HepG2 (cell line): ENCODE measurements around the gene RCBTB1.

ENCODE experiments used
- BRD4 ChIP-seq: sonication (generic); formaldehyde crosslinking; IDR thresholded peaks from 2 replicates; pipeline ENCODE4 v1.4.0; 2020; ENCODE audit warnings: missing genetic modification reagents
- PLRG1 ChIP-seq: fragments of 450-650 bp; conservative IDR thresholded peaks from 2 replicates; pipeline ENCODE4 v1.6.1; 2016
- SP1 ChIP-seq, 2 experiments: fragments of 450-650 bp in 1 of 2; sonication (generic) in 1 of 2; formaldehyde crosslinking in 1 of 2; IDR thresholded peaks; 2 replicates each; pipeline versions ENCODE4 v1.4.0 to v1.6.1; 2016 to 2020; ENCODE audit warnings: missing genetic modification reagents in 1 of 2
- SP4 ChIP-seq: sonication (generic); formaldehyde crosslinking; IDR thresholded peaks from 2 replicates; pipeline ENCODE4 v1.8.1; 2023; ENCODE audit warnings: mild to moderate bottlenecking, missing genetic modification reagents
- TARDBP ChIP-seq: sonication (generic); formaldehyde crosslinking; IDR thresholded peaks from 2 replicates; pipeline ENCODE4 v1.8.0; 2022; ENCODE audit warnings: mild to moderate bottlenecking, missing genetic modification reagents
- TF ChIP-seq, protein P1 (sequence below): fragments of 450-650 bp; IDR thresholded peaks from 2 replicates; pipeline ENCODE4 v1.6.1; 2016

DNA sequence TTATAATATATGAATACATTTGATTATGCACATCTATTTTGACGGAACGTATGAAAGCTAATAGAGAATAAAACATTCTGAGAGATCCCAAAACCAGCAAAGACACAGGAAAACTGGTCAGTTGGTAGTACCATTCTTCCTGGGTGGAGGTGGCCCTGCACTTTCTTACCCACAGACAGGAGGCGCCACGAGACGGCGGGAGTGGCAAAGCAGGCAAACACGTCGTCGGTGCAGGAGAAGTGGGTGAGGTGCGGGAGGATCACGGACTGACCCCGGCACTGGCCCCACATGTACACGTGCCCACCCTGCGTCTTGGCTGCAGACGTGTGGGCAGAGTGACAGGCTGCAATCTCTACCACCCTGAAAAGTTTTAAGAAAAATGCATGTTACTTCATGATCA lies 36.1 kb downstream of the RCBTB1 start:
- TF ChIP-seq, protein P1, sequence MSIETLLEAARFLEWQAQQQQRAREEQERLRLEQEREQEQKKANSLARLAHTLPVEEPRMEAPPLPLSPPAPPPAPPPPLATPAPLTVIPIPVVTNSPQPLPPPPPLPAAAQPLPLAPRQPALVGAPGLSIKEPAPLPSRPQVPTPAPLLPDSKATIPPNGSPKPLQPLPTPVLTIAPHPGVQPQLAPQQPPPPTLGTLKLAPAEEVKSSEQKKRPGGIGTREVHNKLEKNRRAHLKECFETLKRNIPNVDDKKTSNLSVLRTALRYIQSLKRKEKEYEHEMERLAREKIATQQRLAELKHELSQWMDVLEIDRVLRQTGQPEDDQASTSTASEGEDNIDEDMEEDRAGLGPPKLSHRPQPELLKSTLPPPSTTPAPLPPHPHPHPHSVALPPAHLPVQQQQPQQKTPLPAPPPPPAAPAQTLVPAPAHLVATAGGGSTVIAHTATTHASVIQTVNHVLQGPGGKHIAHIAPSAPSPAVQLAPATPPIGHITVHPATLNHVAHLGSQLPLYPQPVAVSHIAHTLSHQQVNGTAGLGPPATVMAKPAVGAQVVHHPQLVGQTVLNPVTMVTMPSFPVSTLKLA, result no peak
- TF ChIP-seq BRD4, result no peak
- TF ChIP-seq SP1 (IDR thresholded peaks at IDR 0.05), result no peak
- TF ChIP-seq SP1 (CRISPR knock-in tag; IDR thresholded peaks at IDR 0.05), result no peak
- no peak for TF ChIP-seq TARDBP
- no peak for TF ChIP-seq PLRG1
- TF ChIP-seq SP4 (CRISPR knock-in tag), result no peak
